Common myeloid progenitor, CD34-positive (primary cell): ENCODE results near the gene LRP8.

Source experiments
- CTCF ChIA-PET: fragments of 350-600 bp; sonication (Branson Sonifier 250); formaldehyde crosslinking; loops from one replicate; lab custom pipeline; 2021; ENCODE audit warnings: antibody characterized with exemption; lab: Charles Lee
- POLR2A ChIA-PET: fragments of 350-600 bp; sonication (Branson Sonifier 250); formaldehyde crosslinking; loops from one replicate; lab custom pipeline; 2021; ENCODE audit warnings: antibody characterized with exemption; lab: Charles Lee
- DNase-seq, 3 donors: peaks; one replicate each; pipeline versions ENCODE4 v3.0.0 to v3.0.0-alpha.2; 2013
- H3K27ac ChIP-seq, 2 experiments: 1 replicate in 1 of 2; 2 replicates in 1 of 2; pipeline ENCODE4 v1.7.0; 2013; ENCODE audit warnings: inconsistent platforms in 2 of 2, low read length in 2 of 2, mild to moderate bottlenecking in 2 of 2, low read depth in 1 of 2, moderate library complexity in 1 of 2; ENCODE audit not compliant: severe bottlenecking in 2 of 2, insufficient read depth in 1 of 2, poor library complexity in 1 of 2
- H3K27me3 ChIP-seq, 5 experiments: replicated peaks in 2 of 5; 1 replicate in 3 of 5; 2 replicates in 2 of 5; pipeline versions ENCODE4 v1.6.1 to v1.7.0; 2013; ENCODE audit warnings: low read length in 4 of 5, mild to moderate bottlenecking in 2 of 5, moderate library complexity in 2 of 5, inconsistent platforms in 1 of 5; ENCODE audit not compliant: insufficient read depth in 5 of 5, control insufficient read depth in 4 of 5
- H3K36me3 ChIP-seq, 4 experiments: 1 replicate in 2 of 4; 2 replicates in 2 of 4; pipeline versions ENCODE4 v1.6.1 to v1.7.0; 2013; ENCODE audit warnings: low read length in 3 of 4, control low read depth in 1 of 4, mild to moderate bottlenecking in 1 of 4; ENCODE audit not compliant: control insufficient read depth in 4 of 4, insufficient read depth in 4 of 4
- H3K4me1 ChIP-seq, 4 experiments: 1 replicate in 3 of 4; 2 replicates in 1 of 4; pipeline versions ENCODE4 v1.6.1 to v1.7.1; 2013; ENCODE audit warnings: low read length in 3 of 4, mild to moderate bottlenecking in 3 of 4, control low read depth in 1 of 4, inconsistent platforms in 1 of 4, moderate library complexity in 1 of 4; ENCODE audit not compliant: control insufficient read depth in 4 of 4, insufficient read depth in 4 of 4; ENCODE audit errors: control extremely low read depth in 1 of 4
- H3K4me3 ChIP-seq, 7 experiments: 1 replicate in 4 of 7; 2 replicates in 3 of 7; pipeline versions ENCODE4 v1.5.1 to v1.7.0; 2013; ENCODE audit warnings: mild to moderate bottlenecking in 7 of 7, low read length in 6 of 7, moderate library complexity in 6 of 7, inconsistent platforms in 2 of 7, low read depth in 2 of 7, control low read depth in 1 of 7; ENCODE audit not compliant: insufficient read depth in 4 of 7, control insufficient read depth in 1 of 7; ENCODE audit errors: extremely low read depth in 1 of 7
- H3K9me3 ChIP-seq, 5 experiments: 1 replicate in 4 of 5; 2 replicates in 1 of 5; pipeline versions ENCODE4 v1.6.1 to v1.7.1; 2013; ENCODE audit warnings: low read length in 4 of 5, mild to moderate bottlenecking in 2 of 5, inconsistent platforms in 1 of 5, low read depth in 1 of 5, moderate library complexity in 1 of 5; ENCODE audit not compliant: control insufficient read depth in 4 of 5, insufficient read depth in 2 of 5; ENCODE audit errors: control extremely low read depth in 1 of 5
- WGBS: methylation state at CpG from one replicate; pipeline ENCODE4 v1.1.5; 2013; ENCODE audit not compliant: insufficient coverage; 5-methylcytosine and 5-hydroxymethylcytosine counted together

Gene LRP8

GRCh38 chr1:53310847-53311681 is 16.8 kb downstream of the LRP8 start:
- WGBS = 35% methylated on average over 10 of the region's 15 CpGs
- Histone ChIP-seq H3K9me3 (no peaks in the 10 kb centered on the region), H3K36me3 (peaks cover 0 to 93% (median 5%) of the 10 kb centered on the region in 4 experiments), H3K27ac (no peak overlapping the region), H3K4me1 (peaks cover 0 to 74% (median 42%) of the 10 kb centered on the region in 4 experiments), H3K27me3 (no peaks in the 10 kb centered on the region), H3K4me3 (peak overlapping the region in 1 of 7 experiments; percentile 31)
- ChIA-PET POLR2A (interaction anchor here (0.9 to 1.3 kb wide), 3 partner anchors 15 to 58 kb away, joined by 3 to 4 read pairs (median 3); no protein-coding TSS in a partner anchor), CTCF (interaction anchor here (0.9 to 1.8 kb wide), 8 partner anchors 8 to 33 kb away, joined by 3 to 8 read pairs (median 5); no protein-coding TSS in a partner anchor)
- peak; percentile 34 to 91 (median 90) for DNase-seq

DNA sequence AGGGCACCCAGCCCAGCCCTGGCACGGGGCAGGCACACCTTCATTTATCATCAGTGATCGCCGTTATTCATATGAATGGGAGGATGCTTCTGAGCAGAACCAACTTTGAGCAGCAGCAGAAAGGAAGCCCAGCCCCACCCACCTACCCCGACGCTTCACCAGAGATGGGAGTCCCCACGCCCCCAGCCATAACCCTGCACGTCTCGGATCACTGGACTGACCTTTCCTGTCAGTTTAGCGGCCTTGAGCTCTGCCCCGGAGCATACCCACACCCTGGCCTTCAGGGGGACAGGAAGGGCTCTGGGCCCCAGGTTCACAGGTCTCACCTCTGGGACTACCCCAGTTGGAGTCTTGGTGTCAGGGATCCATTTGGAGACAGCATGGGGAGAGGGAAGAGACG is 18.1 kb downstream of the LRP8 start:
- POLR2A ChIA-PET = no interaction called here
- no peak overlapping the region for H3K27ac ChIP-seq

DNA sequence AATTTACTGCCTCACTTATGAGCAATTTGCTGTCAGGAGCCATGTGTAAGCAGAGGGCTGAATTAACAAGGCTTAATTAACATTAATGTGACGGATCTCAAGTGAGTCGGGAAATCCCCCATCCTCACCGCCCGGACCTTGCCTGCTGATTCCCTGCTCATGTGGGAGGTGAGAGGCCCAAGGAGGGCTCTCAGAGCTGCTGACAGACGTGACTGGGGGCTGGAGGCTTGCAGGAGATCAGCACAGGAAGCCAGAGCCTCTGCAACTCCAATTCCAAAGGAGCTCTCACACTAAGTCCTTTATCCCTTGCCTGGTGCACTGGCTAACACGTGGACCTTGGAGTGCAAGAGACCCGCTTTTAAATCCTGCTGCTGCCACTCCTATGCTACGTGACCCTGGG is 19.4 kb downstream of the LRP8 start:
- Histone ChIP-seq H3K9me3 (no peaks in the 10 kb centered on the region), H3K27ac (no peak overlapping the region), H3K27me3 (no peaks in the 10 kb centered on the region), H3K36me3 (peaks cover 0 to 93% (median 3%) of the 10 kb centered on the region in 4 experiments), H3K4me1 (peaks cover 0 to 50% (median 33%) of the 10 kb centered on the region in 4 experiments), H3K4me3 (no peak overlapping the region)
- CTCF ChIA-PET = interaction anchor here (1.1 to 3.0 kb wide), 3 partner anchors 9 to 80 kb away, joined by 3 to 9 read pairs (median 3); no protein-coding TSS in a partner anchor
- POLR2A ChIA-PET = no interaction called here
- 90% methylated on average over 5 of the region's 8 CpGs for WGBS
- no peak for DNase-seq

More for the DNA sequence above, 18.1 kb downstream of the LRP8 start:
- 92% methylated on average over 10 of the region's 11 CpGs for WGBS
- DNase-seq = no peak
- Histone ChIP-seq H3K9me3 (no peaks in the 10 kb centered on the region), H3K27me3 (no peaks in the 10 kb centered on the region), H3K4me1 (peaks cover 0 to 62% (median 37%) of the 10 kb centered on the region in 4 experiments), H3K36me3 (peaks cover 0 to 93% (median 5%) of the 10 kb centered on the region in 4 experiments), H3K4me3 (no peak overlapping the region)
- CTCF ChIA-PET = interaction anchor here (1.1 to 1.2 kb wide), 2 partner anchors 10 to 11 kb away, joined by 3 to 4 read pairs; no protein-coding TSS in a partner anchor

DNA sequence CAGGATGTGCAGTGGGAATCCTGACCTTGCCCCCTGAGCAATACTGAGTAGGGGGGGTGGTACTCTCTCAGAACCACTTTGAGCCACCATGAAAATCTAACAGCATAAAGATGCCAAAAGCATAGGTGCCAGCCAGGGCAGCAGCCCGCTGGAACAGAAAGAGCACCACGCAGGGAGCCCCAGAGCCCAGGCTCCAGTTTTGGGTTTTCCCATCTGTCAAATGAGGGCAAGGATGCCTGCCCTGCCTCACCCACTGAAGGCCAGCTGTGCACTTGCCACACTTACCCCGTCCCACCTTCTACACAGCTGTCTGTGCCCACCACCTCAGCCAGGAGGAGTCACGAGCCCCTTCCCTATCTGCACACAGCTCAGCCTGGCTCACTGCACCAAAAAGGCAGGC is 20.8 kb downstream of the LRP8 start:
- H3K27ac ChIP-seq = no peak overlapping the region
- H3K9me3 ChIP-seq = no peaks in the 10 kb centered on the region
- POLR2A ChIA-PET = no interaction called here
- DNase-seq = no peak
- WGBS = 87% methylated on average over 4 of the region's 4 CpGs
- no peaks in the 10 kb centered on the region for H3K27me3 ChIP-seq
- H3K4me1 ChIP-seq = peaks cover 0 to 43% (median 26%) of the 10 kb centered on the region in 4 experiments
- no peak overlapping the region for H3K4me3 ChIP-seq
- CTCF ChIA-PET = interaction anchor here (3.0 kb wide), 1 partner anchor 20 kb away, joined by 9 read pairs; no protein-coding TSS in a partner anchor
- peaks cover 0 to 88% (median 2%) of the 10 kb centered on the region in 4 experiments for H3K36me3 ChIP-seq

DNA sequence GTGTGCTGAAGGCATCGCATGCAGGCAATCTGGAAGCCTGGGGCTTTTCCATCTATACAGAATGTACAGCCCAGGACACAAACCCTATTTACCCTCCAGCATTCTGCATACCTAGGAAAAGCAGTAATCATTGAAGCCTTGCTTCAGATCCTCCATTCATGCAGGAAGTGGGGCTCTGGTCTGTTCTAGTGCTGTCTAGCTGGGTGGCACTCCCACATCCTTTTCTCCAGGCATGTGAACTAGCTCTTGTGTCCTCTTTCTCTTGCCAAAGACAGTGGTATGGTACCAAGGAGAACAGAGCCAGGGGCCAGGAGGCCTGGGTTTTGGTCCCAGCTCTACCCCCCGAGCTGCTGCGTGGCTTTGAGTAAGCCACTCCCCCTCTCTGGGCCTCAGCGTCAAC is 21.7 kb downstream of the LRP8 start:
- no peaks in the 10 kb centered on the region for H3K9me3 ChIP-seq
- no peak overlapping the region for H3K4me3 ChIP-seq
- ChIA-PET POLR2A (no interaction called here), CTCF (interaction anchor here (0.8 to 3.0 kb wide), 10 partner anchors 9 to 108 kb away, joined by 3 to 9 read pairs (median 3); no protein-coding TSS in a partner anchor)
- no peaks in the 10 kb centered on the region for H3K27me3 ChIP-seq
- no peak overlapping the region for H3K27ac ChIP-seq
- peaks cover 0 to 85% (median 4%) of the 10 kb centered on the region in 4 experiments for H3K36me3 ChIP-seq
- WGBS = 96% methylated on average over 4 of the region's 4 CpGs
- peaks cover 0 to 34% (median 18%) of the 10 kb centered on the region in 4 experiments for H3K4me1 ChIP-seq
- DNase-seq = no peak

DNA sequence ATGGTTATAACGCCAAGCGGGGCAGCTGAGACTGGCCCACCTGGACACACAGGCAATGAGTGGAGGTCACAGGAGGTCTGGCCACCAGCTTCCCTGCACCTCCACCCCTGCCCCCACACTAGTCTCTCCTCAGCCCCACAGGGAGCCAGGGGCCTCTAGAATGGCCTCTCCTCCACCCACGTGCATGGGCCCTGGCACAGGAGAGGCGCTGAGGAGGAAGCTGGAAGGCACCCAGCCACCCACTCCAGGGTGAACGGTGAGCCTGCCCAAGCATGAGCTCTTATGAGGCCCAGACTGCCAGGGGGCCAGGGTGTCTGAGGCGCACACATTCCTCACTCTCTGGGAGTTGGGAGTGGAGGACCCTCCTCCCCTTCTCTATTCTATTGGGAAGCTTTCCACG is 22.2 kb downstream of the LRP8 start:
- DNase-seq = no peak
- ChIA-PET CTCF (interaction anchor here (0.8 to 3.0 kb wide), 10 partner anchors 9 to 108 kb away, joined by 3 to 9 read pairs (median 3); no protein-coding TSS in a partner anchor), POLR2A (no interaction called here)
- no peaks in the 10 kb centered on the region for H3K27me3 ChIP-seq
- 83% methylated on average over 4 of the region's 7 CpGs for WGBS
- no peaks in the 10 kb centered on the region for H3K9me3 ChIP-seq
- no peak overlapping the region for H3K27ac ChIP-seq
- H3K4me1 ChIP-seq = peaks cover 0 to 29% (median 13%) of the 10 kb centered on the region in 4 experiments
- H3K4me3 ChIP-seq = no peak overlapping the region
- H3K36me3 ChIP-seq = peaks cover 0 to 84% (median 4%) of the 10 kb centered on the region in 4 experiments
